Esophagus muscularis mucosa (tissue), 3 donors: ENCODE results near the gene DOCK10.

Source experiments
- POLR2A ChIP-seq: fragments of 450-650 bp; IDR thresholded peaks from one replicate; pipeline ENCODE4 v1.6.1; 2017; ENCODE audit warnings: antibody characterized with exemption, moderate library complexity, mild to moderate bottlenecking, low read depth
- POLR2AphosphoS5 ChIP-seq, 2 donors: sonication (generic); formaldehyde crosslinking; IDR thresholded peaks; one replicate each; pipeline ENCODE4 v1.6.1; 2017; ENCODE audit warnings: antibody characterized with exemption in 2 of 2
- TF ChIP-seq, protein P1 (sequence below), 3 experiments: fragments of 200-600 bp in 2 of 3; fragments of 450-650 bp in 1 of 3; sonication (generic) in 2 of 3; IDR thresholded peaks; one replicate each; pipeline ENCODE4 v1.5.1; 2017 to 2019; ENCODE audit warnings: antibody characterized with exemption in 3 of 3, mild to moderate bottlenecking in 2 of 3, moderate library complexity in 1 of 3

DNA sequence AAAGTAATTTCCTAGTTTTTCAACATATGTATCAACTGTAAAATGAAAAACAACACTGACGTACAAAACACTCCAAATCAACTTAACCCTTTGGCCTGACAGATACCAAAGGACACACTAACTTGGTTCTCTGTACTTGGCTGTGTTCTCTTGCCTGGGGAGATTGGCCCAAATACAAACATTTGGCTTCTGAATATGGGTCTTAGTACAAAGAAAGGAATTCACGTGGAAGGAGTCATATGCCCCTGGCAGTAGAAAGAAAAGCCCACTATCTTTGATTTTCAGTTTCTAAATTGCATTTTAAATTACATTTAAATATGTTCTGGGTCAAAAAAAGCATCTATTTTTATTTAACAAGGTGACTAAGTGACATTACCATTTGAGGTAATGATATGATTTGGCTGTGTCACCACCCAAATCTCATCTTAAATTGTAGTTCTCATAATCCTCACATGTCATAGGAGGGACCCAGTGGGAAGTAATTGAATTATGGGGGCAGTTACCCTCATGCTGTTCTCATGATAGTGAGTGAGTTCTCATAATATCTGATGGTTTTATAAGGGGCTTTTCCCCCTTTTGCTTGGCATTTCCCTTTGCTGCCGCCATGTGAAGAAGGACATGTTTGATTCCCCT is 172.6 kb downstream of the DOCK10 start:
- TF ChIP-seq, protein P1, sequence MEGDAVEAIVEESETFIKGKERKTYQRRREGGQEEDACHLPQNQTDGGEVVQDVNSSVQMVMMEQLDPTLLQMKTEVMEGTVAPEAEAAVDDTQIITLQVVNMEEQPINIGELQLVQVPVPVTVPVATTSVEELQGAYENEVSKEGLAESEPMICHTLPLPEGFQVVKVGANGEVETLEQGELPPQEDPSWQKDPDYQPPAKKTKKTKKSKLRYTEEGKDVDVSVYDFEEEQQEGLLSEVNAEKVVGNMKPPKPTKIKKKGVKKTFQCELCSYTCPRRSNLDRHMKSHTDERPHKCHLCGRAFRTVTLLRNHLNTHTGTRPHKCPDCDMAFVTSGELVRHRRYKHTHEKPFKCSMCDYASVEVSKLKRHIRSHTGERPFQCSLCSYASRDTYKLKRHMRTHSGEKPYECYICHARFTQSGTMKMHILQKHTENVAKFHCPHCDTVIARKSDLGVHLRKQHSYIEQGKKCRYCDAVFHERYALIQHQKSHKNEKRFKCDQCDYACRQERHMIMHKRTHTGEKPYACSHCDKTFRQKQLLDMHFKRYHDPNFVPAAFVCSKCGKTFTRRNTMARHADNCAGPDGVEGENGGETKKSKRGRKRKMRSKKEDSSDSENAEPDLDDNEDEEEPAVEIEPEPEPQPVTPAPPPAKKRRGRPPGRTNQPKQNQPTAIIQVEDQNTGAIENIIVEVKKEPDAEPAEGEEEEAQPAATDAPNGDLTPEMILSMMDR (IDR thresholded peaks at IDR 0.05) = no peak
- TF ChIP-seq POLR2A (no peak), POLR2AphosphoS5 (IDR thresholded peaks at IDR 0.05) (no peak)
